Measurements from ENCODE around the gene ZNF76.

DNA sequence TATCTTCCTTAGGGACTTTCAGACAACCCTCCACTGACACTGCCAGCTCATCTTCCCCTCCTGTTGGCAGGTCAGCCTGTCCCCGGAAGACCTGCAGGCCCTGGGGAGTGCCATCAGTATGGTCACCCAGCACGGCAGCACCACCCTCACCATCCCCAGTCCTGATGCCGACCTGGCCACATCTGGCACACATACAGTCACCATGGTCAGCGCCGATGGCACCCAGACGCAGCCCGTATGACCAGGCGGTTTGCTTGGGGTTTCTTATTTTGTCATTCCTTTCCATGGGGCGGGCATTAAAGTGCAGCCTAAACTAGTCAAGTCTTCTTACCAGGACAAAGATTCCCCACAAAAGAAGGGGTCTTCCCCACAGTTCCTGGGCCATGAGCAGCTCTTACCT lies 34.1 kb downstream of the ZNF76 start:
- no peak for TF ChIP-seq EZH2 (IDR thresholded peaks at IDR 0.05)
- TF ChIP-seq POLR2AphosphoS5 (IDR thresholded peaks at IDR 0.05; ENCODE audit: borderline replicate concordance, low read depth, low read length), result no peak
